ENCODE results near the gene AQP1.

AQP1 gene

GRCh38 chr7:30909431-30909830 is 2.2 kb upstream of the AQP1 start:
- no peak overlapping the region for H3K4me3 ChIP-seq (ENCODE audit: low read length)
- DNase-seq (ENCODE audit: low read depth): no peak
- TF ChIP-seq CTCF (conservative IDR thresholded peaks at IDR 0.05; ENCODE audit: low read depth, low read length): no peak

GRCh38 chr7:30910411-30911073 is 1.1 kb upstream of the AQP1 start:
- no peak for TF ChIP-seq CTCF (conservative IDR thresholded peaks at IDR 0.05; ENCODE audit: low read depth, low read length)
- DNase-seq (ENCODE audit: low read depth): no peak
- no peak overlapping the region for H3K4me3 ChIP-seq (ENCODE audit: low read length)

- DNase-seq (ENCODE audit: low read depth): no peak
- no peak for TF ChIP-seq CTCF (conservative IDR thresholded peaks at IDR 0.05; ENCODE audit: low read depth, low read length)
- H3K4me3 ChIP-seq (ENCODE audit: low read length): no peak overlapping the region
These were observed 520 bp upstream of the AQP1 start for GRCh38 chr7:30911133-30911532.

GRCh38 chr7:30912021-30912730 is 523 bp downstream of the AQP1 start:
- H3K4me3 ChIP-seq (ENCODE audit: low read length): no peak overlapping the region
- TF ChIP-seq CTCF (conservative IDR thresholded peaks at IDR 0.05; ENCODE audit: low read depth, low read length): no peak
- DNase-seq (ENCODE audit: low read depth): no peak

GRCh38 chr7:30912731-30912985 is 1.0 kb downstream of the AQP1 start:
- DNase-seq (ENCODE audit: low read depth): no peak
- H3K4me3 ChIP-seq (ENCODE audit: low read length): no peak overlapping the region
- no peak for TF ChIP-seq CTCF (conservative IDR thresholded peaks at IDR 0.05; ENCODE audit: low read depth, low read length)

GRCh38 chr7:30912986-30913811 is 1.5 kb downstream of the AQP1 start:
- no peak overlapping the region for H3K4me3 ChIP-seq (ENCODE audit: low read length)
- TF ChIP-seq CTCF (conservative IDR thresholded peaks at IDR 0.05; ENCODE audit: low read depth, low read length): no peak
- DNase-seq (ENCODE audit: low read depth): no peak

Data from retinal pigment epithelial cell (primary cell).